GM21717 (cell line): ENCODE results near the gene RTN4RL1.
A peak's percentile ranks its signal among the peaks of the same experiment; 100 is the strongest.

Experiments used
- ATAC-seq: cut with Tn5 transposase; IDR thresholded peaks from one replicate; pipeline ENCODE4 v1.9.1; 2021; ENCODE audit warnings: mild to moderate bottlenecking, moderate library complexity; ENCODE audit not compliant: unreplicated experiment

Gene RTN4RL1, protein sequence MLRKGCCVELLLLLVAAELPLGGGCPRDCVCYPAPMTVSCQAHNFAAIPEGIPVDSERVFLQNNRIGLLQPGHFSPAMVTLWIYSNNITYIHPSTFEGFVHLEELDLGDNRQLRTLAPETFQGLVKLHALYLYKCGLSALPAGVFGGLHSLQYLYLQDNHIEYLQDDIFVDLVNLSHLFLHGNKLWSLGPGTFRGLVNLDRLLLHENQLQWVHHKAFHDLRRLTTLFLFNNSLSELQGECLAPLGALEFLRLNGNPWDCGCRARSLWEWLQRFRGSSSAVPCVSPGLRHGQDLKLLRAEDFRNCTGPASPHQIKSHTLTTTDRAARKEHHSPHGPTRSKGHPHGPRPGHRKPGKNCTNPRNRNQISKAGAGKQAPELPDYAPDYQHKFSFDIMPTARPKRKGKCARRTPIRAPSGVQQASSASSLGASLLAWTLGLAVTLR

GRCh38 chr17:2025220-2025621, at the start of gene RTN4RL1:
Gene RTN4RL1, minus strand, starts transcription at chr17:2025334. Its CDS starts 469 bp downstream, at chr17:2024865.
- ATAC-seq, result no peak

GRCh38 chr17:2074919-2075318, 49.8 kb upstream of the RTN4RL1 start:
- no peak for ATAC-seq

GRCh38 chr17:2071455-2072281, 46.5 kb upstream of the RTN4RL1 start:
- no peak for ATAC-seq

GRCh38 chr17:2071024-2071385, 45.9 kb upstream of the RTN4RL1 start:
- ATAC-seq, result no peak

GRCh38 chr17:2070241-2071023, 45.3 kb upstream of the RTN4RL1 start:
- peak; percentile 70 for ATAC-seq

GRCh38 chr17:2068519-2069051, 43.5 kb upstream of the RTN4RL1 start:
- no peak for ATAC-seq

GRCh38 chr17:2068031-2068518, 42.9 kb upstream of the RTN4RL1 start:
- ATAC-seq, result no peak

GRCh38 chr17:2067608-2068024, 42.5 kb upstream of the RTN4RL1 start:
- no peak for ATAC-seq

DNA sequence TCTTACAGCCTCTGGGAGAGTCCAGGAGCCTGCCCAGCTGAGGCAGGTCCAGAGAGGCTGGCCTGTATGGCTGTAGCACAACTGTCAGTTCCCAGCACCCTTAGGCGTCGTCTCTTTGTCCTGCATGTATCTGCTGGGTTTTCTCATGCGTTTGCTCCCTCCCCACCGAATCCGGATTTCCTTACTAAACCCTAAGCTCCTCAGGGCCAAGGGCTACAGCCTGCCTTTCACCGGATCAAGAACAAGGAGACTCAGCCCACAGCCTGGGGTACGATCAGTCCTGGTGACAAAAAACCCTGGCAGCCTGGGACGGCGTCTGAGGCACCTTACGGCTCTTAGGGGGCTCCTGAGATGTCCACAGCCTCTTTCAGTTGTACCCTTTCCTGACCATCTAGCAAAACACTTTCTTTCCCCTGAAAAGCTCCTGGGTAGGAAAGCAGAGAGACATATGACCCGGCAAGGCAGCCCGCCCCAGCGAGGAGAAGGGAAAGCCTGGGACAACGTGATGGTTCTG, 42.0 kb upstream of the RTN4RL1 start:
- ATAC-seq, result no peak

GRCh38 chr17:2065949-2066400, 40.8 kb upstream of the RTN4RL1 start:
- no peak for ATAC-seq

DNA sequence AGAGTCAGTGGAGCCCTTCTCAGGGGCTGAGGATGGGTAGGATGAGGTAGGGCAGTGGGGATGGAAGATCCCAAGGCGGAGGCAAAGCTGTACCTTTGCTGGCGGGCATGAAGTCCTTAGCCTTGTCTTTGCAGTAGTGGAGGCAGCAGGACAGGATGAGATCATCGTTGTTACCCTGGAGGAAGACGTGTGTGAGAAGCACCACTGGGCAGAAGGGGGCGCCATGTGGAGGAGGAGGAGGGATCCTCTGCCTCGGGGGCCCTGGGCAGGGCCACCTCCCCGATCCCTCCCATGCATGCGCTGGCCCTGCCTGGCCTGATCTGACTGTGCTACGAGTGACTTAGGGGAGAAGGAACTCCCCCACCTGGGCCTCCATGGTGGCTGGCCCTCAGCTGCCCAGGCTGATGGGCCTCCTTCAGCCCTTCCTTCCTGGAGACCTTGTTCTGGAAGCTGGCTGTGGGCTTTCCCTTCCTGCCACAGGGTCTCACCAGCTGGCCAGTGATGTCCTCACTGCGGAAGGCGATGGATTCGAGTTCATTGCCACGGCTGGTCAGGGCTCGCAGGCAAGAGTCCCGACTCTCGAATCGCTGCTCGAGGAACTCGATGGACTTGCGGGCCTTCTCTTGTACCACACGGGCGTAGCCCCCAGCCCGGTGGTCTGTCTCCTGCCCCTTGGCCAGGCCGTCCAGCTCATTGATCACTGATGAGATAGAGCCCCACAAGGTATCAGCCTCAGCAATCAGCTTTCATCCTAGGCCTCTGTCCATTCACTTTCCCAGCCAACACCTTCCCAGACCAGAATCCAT, 40.0 kb upstream of the RTN4RL1 start:
- no peak for ATAC-seq

GRCh38 chr17:2064520-2064971, 39.4 kb upstream of the RTN4RL1 start:
- no peak for ATAC-seq

DNA sequence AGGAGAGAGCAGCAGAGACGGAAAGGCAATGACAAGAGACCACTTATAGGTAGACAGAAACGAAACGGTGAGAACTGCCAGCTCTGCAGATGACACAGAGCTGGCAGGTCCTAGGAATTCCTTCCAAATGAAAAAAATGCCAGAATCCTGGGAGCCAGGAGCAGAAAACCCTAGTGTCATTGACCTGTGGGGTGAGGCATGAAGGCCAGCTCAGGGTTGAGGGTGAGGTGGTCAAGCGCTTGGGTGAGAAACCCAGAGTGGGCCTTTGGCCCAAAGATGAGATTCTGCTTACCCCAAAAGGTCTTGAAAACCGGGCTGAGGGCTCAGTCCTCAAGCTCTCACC, 39.0 kb upstream of the RTN4RL1 start:
- no peak for ATAC-seq

DNA sequence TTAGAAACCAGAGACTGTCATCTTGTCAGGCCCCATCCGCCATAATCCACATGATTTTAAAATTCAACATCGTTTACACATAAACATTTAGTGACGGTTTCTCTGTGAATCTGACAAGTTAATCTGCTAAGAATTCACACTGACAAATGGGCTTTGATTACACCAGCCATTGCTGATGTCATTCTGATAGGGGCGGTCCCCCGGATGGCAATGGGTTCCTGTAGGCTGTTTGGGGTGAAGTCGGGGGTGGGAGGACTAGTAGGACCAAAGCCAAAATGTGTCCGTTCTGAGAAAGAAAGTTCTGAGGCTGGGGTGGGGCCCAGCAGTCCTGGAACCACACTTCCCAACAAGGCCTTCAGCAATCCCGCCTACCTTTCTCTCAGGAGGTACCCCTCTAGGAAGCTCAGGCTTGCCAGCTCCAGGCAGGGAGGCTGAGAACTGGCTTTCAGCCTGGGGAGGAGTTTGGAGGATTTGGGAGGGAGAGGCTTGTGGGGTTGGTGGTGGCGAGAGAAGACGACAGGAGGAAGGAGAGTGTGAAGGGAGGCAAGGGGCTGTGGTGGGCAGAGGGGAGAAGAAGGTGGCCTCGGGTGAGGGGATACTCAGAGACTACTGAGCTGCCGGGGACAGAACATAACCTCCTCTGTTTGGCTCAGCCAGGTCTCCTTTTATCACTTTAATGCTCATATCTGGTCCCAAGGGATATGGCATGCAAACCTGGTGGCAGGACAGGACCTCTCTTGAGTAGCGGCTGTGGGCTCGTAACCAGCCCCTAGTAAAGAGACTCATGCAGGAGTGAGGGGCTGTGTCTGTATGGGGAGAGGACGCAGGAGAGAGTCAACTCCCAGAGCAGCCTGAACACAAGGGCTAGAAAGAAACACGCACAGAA, 38.4 kb upstream of the RTN4RL1 start:
- ATAC-seq, result no peak

- no peak for ATAC-seq
Observed at GRCh38 chr17:2062571-2063183, 37.5 kb upstream of the RTN4RL1 start.

GRCh38 chr17:2061441-2061958, 36.4 kb upstream of the RTN4RL1 start:
- no peak for ATAC-seq

DNA sequence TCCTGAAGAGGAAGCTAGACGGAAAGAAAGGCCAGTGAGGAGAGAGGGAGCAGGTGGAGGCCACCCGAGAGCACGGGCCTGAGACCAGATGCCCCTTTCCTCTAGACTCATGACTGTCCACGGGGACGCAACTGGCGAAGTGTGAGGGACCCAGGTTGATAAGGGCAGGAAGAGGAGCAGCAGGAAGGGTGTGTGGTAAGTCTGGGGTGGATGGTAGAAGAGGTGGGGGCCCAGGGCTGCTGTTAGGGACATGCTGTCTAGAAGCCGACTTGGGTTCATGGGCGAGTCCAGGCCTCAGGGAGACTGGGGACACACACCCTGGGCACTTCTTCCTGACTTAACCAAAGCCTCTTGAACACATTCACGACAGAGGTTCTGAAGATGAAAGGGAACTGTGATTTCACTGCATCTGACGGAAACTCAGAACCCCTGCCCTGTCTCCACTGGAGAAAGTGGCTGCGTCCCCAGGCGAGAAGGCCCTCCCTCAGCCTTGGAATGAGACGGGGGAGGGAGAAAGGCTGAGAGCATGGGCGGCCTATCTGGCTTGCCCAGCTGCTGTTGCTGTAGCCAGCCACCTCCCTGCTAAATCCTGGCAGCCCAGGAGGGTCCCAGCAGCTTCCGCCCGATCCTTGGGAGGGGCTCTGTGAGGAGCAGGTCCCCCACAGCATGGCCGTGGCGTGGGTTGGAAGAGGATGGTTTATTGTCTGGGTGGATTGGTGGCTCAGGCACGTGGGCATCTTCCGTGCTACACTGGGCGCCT, 35.7 kb upstream of the RTN4RL1 start:
- ATAC-seq, result no peak

GRCh38 chr17:2060385-2060658, 35.2 kb upstream of the RTN4RL1 start:
- ATAC-seq, result no peak
